ENCODE data around the gene TMEM108. TPM values are rescaled to one million over a fixed set of nuclear protein-coding genes. Genes with fewer than 3 reads are reported as not detected.

The TMEM108 gene
- 0.27 and 0.29 TPM in 2 replicates for total RNA-seq

DNA sequence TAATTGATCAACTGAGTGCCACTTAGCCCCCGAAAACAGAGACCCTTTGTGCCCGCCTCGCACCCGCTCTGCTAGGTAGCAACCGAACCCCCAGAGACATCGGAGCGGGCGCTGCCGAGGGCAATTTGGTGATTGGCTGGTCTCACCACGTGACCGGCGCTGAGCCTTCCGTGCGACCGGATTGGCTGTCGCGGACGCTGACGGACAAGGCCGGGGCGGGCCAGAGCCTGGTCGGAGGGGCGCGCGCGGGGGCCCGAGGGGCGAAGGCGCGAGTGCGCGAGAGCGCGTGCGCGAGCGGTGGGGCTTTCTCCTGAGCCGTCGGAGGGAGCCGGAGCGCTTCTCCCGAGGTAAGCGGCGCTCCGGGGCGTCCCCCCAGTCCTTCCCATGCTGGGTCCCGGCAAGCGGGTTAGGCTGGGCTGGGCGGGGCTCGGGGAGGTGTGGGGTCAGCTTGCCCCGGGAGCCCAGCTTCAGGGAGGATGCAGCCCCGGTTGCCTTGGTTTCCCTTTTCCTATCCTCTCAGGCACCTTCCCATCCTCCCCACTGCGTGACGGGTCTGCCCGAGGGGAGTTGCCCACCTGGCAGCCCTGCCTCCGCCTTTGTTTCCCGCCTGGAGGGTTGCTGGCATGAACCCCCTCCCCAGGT lies at the start of gene TMEM108:
Gene TMEM108, plus strand, starts transcription at position 303 of the 642 bp plus-strand sequence.

DNA sequence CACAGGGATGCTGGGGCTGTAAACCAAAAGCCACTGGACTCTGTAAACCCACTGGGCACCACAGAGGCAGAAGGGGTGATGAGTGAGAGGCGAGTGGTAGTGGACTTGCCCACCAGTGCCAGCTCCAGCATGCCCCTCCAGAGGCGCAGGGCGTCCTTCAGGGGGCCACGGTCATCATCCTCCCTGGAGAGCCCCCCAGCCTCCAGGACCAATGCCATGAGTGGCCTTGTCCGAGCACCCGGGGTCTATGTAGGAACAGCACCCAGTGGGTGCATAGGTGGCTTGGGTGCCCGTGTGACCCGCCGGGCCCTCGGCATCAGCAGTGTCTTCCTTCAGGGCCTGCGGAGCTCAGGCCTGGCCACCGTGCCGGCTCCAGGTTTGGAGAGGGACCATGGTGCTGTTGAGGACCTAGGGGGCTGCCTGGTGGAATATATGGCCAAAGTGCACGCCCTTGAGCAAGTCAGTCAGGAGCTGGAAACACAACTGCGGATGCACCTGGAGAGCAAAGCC lies 361.9 kb downstream of the TMEM108 start, which contains the start of gene BFSP2:
Gene BFSP2, plus strand, starts transcription at position 51 of the 510 bp plus-strand sequence. Its CDS starts 28 bp downstream, at position 79.

